HG03378 (cell line): ENCODE data around the gene STING1.
"Not testable (repeated sequence)": the region's sequence is repeated elsewhere in the genome, so short reads cannot be mapped to it uniquely, and the experiment has no call there.

Experiments
- ATAC-seq: cut with Tn5 transposase; IDR thresholded peaks from one replicate; pipeline ENCODE4 v1.9.1; 2021; ENCODE audit warnings: mild to moderate bottlenecking, moderate library complexity; ENCODE audit not compliant: unreplicated experiment

STING1 gene

GRCh38 chr5:139482050-139482889 is at the start of gene STING1:
Gene STING1 (minus strand): TSS chr5:139482758. CDS start chr5:139481704, 1,054 bp downstream.
- peak; percentile 48 for ATAC-seq

- ATAC-seq, result no peak
These were observed 49.2 kb upstream of the STING1 start for GRCh38 chr5:139531772-139532169.

- not testable (repeated sequence) for ATAC-seq
These were observed 47.5 kb upstream of the STING1 start for GRCh38 chr5:139530079-139530478.

- not testable (repeated sequence) for ATAC-seq
These were observed 46.1 kb upstream of the STING1 start for GRCh38 chr5:139528695-139529094.

GRCh38 chr5:139527896-139528467 is 45.4 kb upstream of the STING1 start:
- ATAC-seq, result not testable (repeated sequence)

GRCh38 chr5:139527090-139527470 is 44.5 kb upstream of the STING1 start:
- ATAC-seq, result not testable (repeated sequence)

GRCh38 chr5:139526309-139527089 is 43.9 kb upstream of the STING1 start:
- not testable (repeated sequence) for ATAC-seq

- ATAC-seq, result not testable (repeated sequence)
These were observed 43.2 kb upstream of the STING1 start for GRCh38 chr5:139525586-139526308.

- no peak for ATAC-seq
These were observed 42.5 kb upstream of the STING1 start for GRCh38 chr5:139524940-139525585.

- ATAC-seq, result no peak
These were observed 41.9 kb upstream of the STING1 start for GRCh38 chr5:139524446-139524845.

- ATAC-seq, result no peak
These were observed 41.3 kb upstream of the STING1 start for GRCh38 chr5:139523635-139524445.

GRCh38 chr5:139517683-139518564 is 35.4 kb upstream of the STING1 start:
- peak; percentile 63 for ATAC-seq

- no peak for ATAC-seq
These were observed 31.9 kb upstream of the STING1 start for GRCh38 chr5:139514486-139514856.

- peak; percentile 8 for ATAC-seq
These were observed 31.4 kb upstream of the STING1 start for GRCh38 chr5:139513852-139514485.

GRCh38 chr5:139513434-139513833 is 30.9 kb upstream of the STING1 start:
- ATAC-seq, result peak; percentile 73

GRCh38 chr5:139512786-139513390 is 30.3 kb upstream of the STING1 start:
- ATAC-seq, result no peak

- not testable (repeated sequence) for ATAC-seq
These were observed 22.2 kb upstream of the STING1 start for GRCh38 chr5:139504722-139505121.

- ATAC-seq, result not testable (repeated sequence)
These were observed 21.3 kb upstream of the STING1 start for GRCh38 chr5:139503879-139504278.
